H9 (cell line): Measurements from ENCODE around the gene GRID2. TPM values are rescaled to one million over a fixed set of nuclear protein-coding genes. Genes with fewer than 3 reads are reported as not detected.

Experiments used
- DNase-seq: peaks from one replicate; pipeline ENCODE4 v3.0.0-alpha.2; 2017
- H2AFZ ChIP-seq: one replicate; pipeline ENCODE4 v1.6.1; 2013; ENCODE audit warnings: mild to moderate bottlenecking, low read length, control low read depth, moderate library complexity
- H2AK5ac ChIP-seq: 2 replicates; pipeline ENCODE4 v1.6.1; 2013; ENCODE audit warnings: low read length, control low read depth, mixed read lengths; ENCODE audit not compliant: insufficient read length
- H2BK120ac ChIP-seq: one replicate; pipeline ENCODE4 v1.6.1; 2013; ENCODE audit warnings: low read depth, mild to moderate bottlenecking, low read length, control low read depth, inconsistent platforms; ENCODE audit not compliant: poor library complexity, severe bottlenecking
- H2BK12ac ChIP-seq: 2 replicates; pipeline ENCODE4 v1.6.1; 2013; ENCODE audit warnings: low read length, control low read depth, mixed read lengths, low read depth; ENCODE audit not compliant: insufficient read length
- H2BK15ac ChIP-seq: 2 replicates; pipeline ENCODE4 v1.6.1; 2013; ENCODE audit warnings: low read depth, low read length, control low read depth
- H2BK20ac ChIP-seq: one replicate; pipeline ENCODE4 v1.6.1; 2013; ENCODE audit warnings: low read depth, mild to moderate bottlenecking, low read length, control low read depth, inconsistent platforms; ENCODE audit not compliant: poor library complexity, severe bottlenecking
- H2BK5ac ChIP-seq: 2 replicates; pipeline ENCODE4 v1.6.1; 2013; ENCODE audit warnings: low read length, control low read depth, mixed read lengths; ENCODE audit not compliant: insufficient read length
- H3K14ac ChIP-seq: 2 replicates; pipeline ENCODE4 v1.6.1; 2013; ENCODE audit warnings: low read length, control low read depth; ENCODE audit not compliant: insufficient read depth
- H3K18ac ChIP-seq: 2 replicates; pipeline ENCODE4 v1.6.1; 2013; ENCODE audit warnings: low read depth, mild to moderate bottlenecking, mixed read lengths, low read length, control low read depth; ENCODE audit not compliant: insufficient read length
- H3K23ac ChIP-seq: 2 replicates; pipeline ENCODE4 v1.6.1; 2013; ENCODE audit warnings: low read length, control low read depth, mixed read lengths, low read depth; ENCODE audit not compliant: insufficient read length
- H3K23me2 ChIP-seq: 2 replicates; pipeline ENCODE4 v1.6.1; 2013; ENCODE audit warnings: low read depth, mild to moderate bottlenecking, mixed read lengths, low read length, control low read depth; ENCODE audit not compliant: insufficient read length, poor library complexity, severe bottlenecking
- H3K27ac ChIP-seq: 2 replicates; pipeline ENCODE4 v1.5.1; 2013; ENCODE audit warnings: low read length, control low read depth, mixed read lengths, low read depth; ENCODE audit not compliant: insufficient read length
- H3K27me3 ChIP-seq: 2 replicates; pipeline ENCODE4 v1.6.1; 2013; ENCODE audit warnings: low read length, control low read depth, inconsistent platforms; ENCODE audit not compliant: insufficient read depth
- H3K4ac ChIP-seq: 2 replicates; pipeline ENCODE4 v1.6.1; 2013; ENCODE audit warnings: low read depth, mild to moderate bottlenecking, control low read depth, inconsistent platforms, low read length, moderate library complexity
- H3K4me1 ChIP-seq: 2 replicates; pipeline ENCODE4 v1.6.1; 2013; ENCODE audit warnings: low read length, control low read depth, inconsistent platforms; ENCODE audit not compliant: insufficient read depth
- H3K4me2 ChIP-seq: 2 replicates; pipeline ENCODE4 v1.6.1; 2013; ENCODE audit warnings: low read length, control low read depth, mixed read lengths; ENCODE audit not compliant: insufficient read length, insufficient read depth
- H3K56ac ChIP-seq: 2 replicates; pipeline ENCODE4 v1.6.1; 2013; ENCODE audit warnings: low read depth, mild to moderate bottlenecking, mixed read lengths, low read length, control low read depth; ENCODE audit not compliant: insufficient read length
- H3K79me1 ChIP-seq: 2 replicates; pipeline ENCODE4 v1.6.1; 2013; ENCODE audit warnings: low read depth, mild to moderate bottlenecking, moderate library complexity, low read length, control low read depth, inconsistent platforms; ENCODE audit not compliant: insufficient read depth, poor library complexity, severe bottlenecking
- H3K79me2 ChIP-seq: 2 replicates; pipeline ENCODE4 v1.6.1; 2013; ENCODE audit warnings: low read length, control low read depth, inconsistent platforms; ENCODE audit not compliant: insufficient read depth
- H3K9ac ChIP-seq: 2 replicates; pipeline ENCODE4 v1.6.1; 2013; ENCODE audit warnings: low read length, control low read depth, mixed read lengths; ENCODE audit not compliant: insufficient read length; ENCODE audit errors: extremely low read depth
- H3K9me3 ChIP-seq: one replicate; pipeline ENCODE4 v1.6.1; 2013; ENCODE audit warnings: low read depth, low read length, inconsistent platforms; ENCODE audit not compliant: control insufficient read depth
- H3T11ph ChIP-seq: one replicate; pipeline ENCODE4 v1.6.1; 2013; ENCODE audit warnings: mild to moderate bottlenecking, low read length, control low read depth, inconsistent platforms
- H4K20me1 ChIP-seq: one replicate; pipeline ENCODE4 v1.6.1; 2013; ENCODE audit not compliant: control insufficient read depth, insufficient read length, insufficient read depth
- H4K5ac ChIP-seq: 2 replicates; pipeline ENCODE4 v1.6.1; 2013; ENCODE audit warnings: low read depth, mild to moderate bottlenecking, mixed read lengths, low read length, control low read depth; ENCODE audit not compliant: insufficient read length
- H4K8ac ChIP-seq: replicated peaks from 2 replicates; pipeline ENCODE4 v1.6.1; 2013; ENCODE audit warnings: low read length, control low read depth, mixed read lengths, low read depth; ENCODE audit not compliant: insufficient read length
- H4K91ac ChIP-seq: 2 replicates; pipeline ENCODE4 v1.6.1; 2013; ENCODE audit warnings: low read depth, mild to moderate bottlenecking, moderate library complexity, mixed read lengths, low read length, control low read depth; ENCODE audit not compliant: insufficient read length
- H3K27ac Mint-ChIP-seq, 3 experiments: 2 replicates in 2 of 3; 3 replicates in 1 of 3; pipeline ENCODE4 v1.8.0; 2020 to 2021; ENCODE audit warnings: mixed read lengths in 3 of 3, mild to moderate bottlenecking in 1 of 3, moderate library complexity in 1 of 3
- H3K27me3 Mint-ChIP-seq: 2 replicates; pipeline ENCODE4 v1.8.0; 2021; ENCODE audit warnings: low read depth, mild to moderate bottlenecking, moderate library complexity, mixed read lengths
- H3K36me3 Mint-ChIP-seq, 3 experiments: 2 replicates in 2 of 3; 3 replicates in 1 of 3; pipeline ENCODE4 v1.8.0; 2020 to 2021; ENCODE audit warnings: low read depth in 3 of 3, mixed read lengths in 3 of 3; ENCODE audit not compliant: insufficient read depth in 1 of 3
- H3K4me1 Mint-ChIP-seq, 2 experiments: 2 replicates each; pipeline ENCODE4 v1.8.0; 2020; ENCODE audit warnings: mixed read lengths in 2 of 2
- H3K4me3 Mint-ChIP-seq, 2 experiments: 2 replicates in 1 of 2; 3 replicates in 1 of 2; pipeline ENCODE4 v1.8.0; 2020 to 2021; ENCODE audit warnings: mild to moderate bottlenecking in 2 of 2, mixed read lengths in 2 of 2, moderate library complexity in 1 of 2
- H3K9me3 Mint-ChIP-seq, 2 experiments: 2 replicates in 1 of 2; 3 replicates in 1 of 2; pipeline ENCODE4 v1.8.0; 2020; ENCODE audit warnings: mild to moderate bottlenecking in 2 of 2, mixed read lengths in 2 of 2, moderate library complexity in 1 of 2
- WGBS: extraction: QIAGEN DNeasy Blood & Tissue Kit; methylation state at CpG from one replicate; pipeline ENCODE4 v1.1.7; 2013; ENCODE audit warnings: missing lambda C conversion rate, low lambda C conversion rate, mixed read lengths; ENCODE audit not compliant: insufficient read length; ENCODE audit errors: extremely low coverage; 5-methylcytosine and 5-hydroxymethylcytosine counted together
- total RNA-seq: library from RNA; stranded (reverse); gene quantifications from 2 replicates; pipeline ENCODE4 v1.2.1, GENCODE V29; 2021
- TF ChIP-seq, protein P1 (sequence below): fragments of 200-600 bp; sonication (generic); conservative IDR thresholded peaks from 3 replicates; pipeline ENCODE4 v1.8.0; 2021; ENCODE audit warnings: antibody characterized with exemption, mild to moderate bottlenecking

The GRID2 gene
- total RNA-seq, 1 experiment from 2014 or later = 21.8 TPM

GRCh38 chr4:93657527-93657926 is 1353.8 kb downstream of the GRID2 start:
- Histone ChIP-seq H4K20me1 (no peaks in the 10 kb centered on the region), H2AK5ac (no peak overlapping the region), H3K4ac (no peak overlapping the region), H2BK12ac (no peak overlapping the region), H3K18ac (no peak overlapping the region), H4K8ac (no peak overlapping the region), H3K9ac (no peak overlapping the region), H3K14ac (no peak overlapping the region), H3K79me1 (no peaks in the 10 kb centered on the region), H3K23me2 (no peaks in the 10 kb centered on the region), H2BK5ac (no peak overlapping the region), H2BK20ac (no peak overlapping the region), H3K23ac (no peak overlapping the region), H3K9me3 (no peaks in the 10 kb centered on the region), H4K91ac (no peak overlapping the region), H3K79me2 (no peaks in the 10 kb centered on the region), H2BK120ac (no peak overlapping the region), H3K56ac (no peak overlapping the region), H3K4me1 (peaks cover 3% of the 10 kb centered on the region; the same call in 1 of the 2 replicates), H4K5ac (no peak overlapping the region), H3K27ac (no peak overlapping the region), H2BK15ac (no peak overlapping the region), H3K27me3 (no peaks in the 10 kb centered on the region), H2AFZ (no peak overlapping the region), H3K4me2 (no peak overlapping the region), H3T11ph (no peak overlapping the region)
- no CpG with 5 or more reads among the region's 2 CpGs for WGBS
- Mint-ChIP-seq H3K36me3 (no peaks in the 10 kb centered on the region), H3K27me3 (no peaks in the 10 kb centered on the region), H3K27ac (no peak overlapping the region; a peak in 1 of 7 replicates), H3K4me3 (no peak overlapping the region), H3K4me1 (peaks cover 10 to 16% of the 10 kb centered on the region in 2 experiments; a peak in 3 of 4 replicates), H3K9me3 (no peaks in the 10 kb centered on the region)
- TF ChIP-seq, protein P1, sequence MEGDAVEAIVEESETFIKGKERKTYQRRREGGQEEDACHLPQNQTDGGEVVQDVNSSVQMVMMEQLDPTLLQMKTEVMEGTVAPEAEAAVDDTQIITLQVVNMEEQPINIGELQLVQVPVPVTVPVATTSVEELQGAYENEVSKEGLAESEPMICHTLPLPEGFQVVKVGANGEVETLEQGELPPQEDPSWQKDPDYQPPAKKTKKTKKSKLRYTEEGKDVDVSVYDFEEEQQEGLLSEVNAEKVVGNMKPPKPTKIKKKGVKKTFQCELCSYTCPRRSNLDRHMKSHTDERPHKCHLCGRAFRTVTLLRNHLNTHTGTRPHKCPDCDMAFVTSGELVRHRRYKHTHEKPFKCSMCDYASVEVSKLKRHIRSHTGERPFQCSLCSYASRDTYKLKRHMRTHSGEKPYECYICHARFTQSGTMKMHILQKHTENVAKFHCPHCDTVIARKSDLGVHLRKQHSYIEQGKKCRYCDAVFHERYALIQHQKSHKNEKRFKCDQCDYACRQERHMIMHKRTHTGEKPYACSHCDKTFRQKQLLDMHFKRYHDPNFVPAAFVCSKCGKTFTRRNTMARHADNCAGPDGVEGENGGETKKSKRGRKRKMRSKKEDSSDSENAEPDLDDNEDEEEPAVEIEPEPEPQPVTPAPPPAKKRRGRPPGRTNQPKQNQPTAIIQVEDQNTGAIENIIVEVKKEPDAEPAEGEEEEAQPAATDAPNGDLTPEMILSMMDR = no peak
- no peak for DNase-seq
